ENCODE data around the gene PTPRH.

Gene PTPRH
- total RNA-seq: 0 to 0.20 reads per million in 2 donors

- DNase-seq: no peak
Observed at GRCh38 chr19:55208880-55209692, at the start of gene PTPRH. Gene PTPRH, minus strand, starts transcription at chr19:55209501. Its CDS starts 68 bp downstream, at chr19:55209433.

- peak in 4 of 5 experiments; percentile 23 to 40 (median 31) for DNase-seq
Observed at GRCh38 chr19:55258476-55258827, 49.2 kb upstream of the PTPRH start.

GRCh38 chr19:55257461-55258420 is 48.4 kb upstream of the PTPRH start:
- DNase-seq: peak in 1 of 5 experiments; percentile 30

- peak in 1 of 5 experiments; percentile 28 for DNase-seq
Observed at GRCh38 chr19:55256562-55257460, 47.5 kb upstream of the PTPRH start.

- DNase-seq: peak in 4 of 5 experiments; percentile 25 to 71 (median 42)
Observed at GRCh38 chr19:55255618-55256423, 46.5 kb upstream of the PTPRH start.

GRCh38 chr19:55254625-55254977 is 45.3 kb upstream of the PTPRH start:
- no peak for DNase-seq

- peak in 4 of 5 experiments; percentile 30 to 84 (median 59) for DNase-seq
Observed at GRCh38 chr19:55253842-55254624, 44.7 kb upstream of the PTPRH start.

- DNase-seq: no peak
Observed at GRCh38 chr19:55252760-55253663, 43.7 kb upstream of the PTPRH start.

GRCh38 chr19:55251341-55252081 is 42.2 kb upstream of the PTPRH start:
- DNase-seq: peak in 4 of 5 experiments; percentile 26 to 82 (median 48)

GRCh38 chr19:55250262-55251036 is 41.1 kb upstream of the PTPRH start:
- no peak for DNase-seq

- DNase-seq: no peak
Observed at GRCh38 chr19:55249841-55250240, 40.5 kb upstream of the PTPRH start.

- DNase-seq: no peak
Observed at GRCh38 chr19:55248704-55249103, 39.4 kb upstream of the PTPRH start.

- no peak for DNase-seq
Observed at GRCh38 chr19:55248166-55248675, 38.9 kb upstream of the PTPRH start.

- no peak for DNase-seq
Observed at GRCh38 chr19:55247621-55248099, 38.4 kb upstream of the PTPRH start.

- no peak for DNase-seq
Observed at GRCh38 chr19:55246462-55247451, 37.5 kb upstream of the PTPRH start.

- no peak for DNase-seq
Observed at GRCh38 chr19:55245236-55245904, 36.1 kb upstream of the PTPRH start.
